HepG2 (cell line): ENCODE results near the gene TBC1D14. TPM values are rescaled to one million over a fixed set of nuclear protein-coding genes. Genes with fewer than 3 reads are reported as not detected.

Source experiments
- BHLHE40 ChIP-seq: IDR thresholded peaks from 2 replicates; pipeline ENCODE4 v1.6.1; 2011; ENCODE audit warnings: low read length, improper control_type of control experiment
- FOXO1 ChIP-seq: sonication (generic); formaldehyde crosslinking; IDR thresholded peaks from 2 replicates; pipeline ENCODE4 v1.4.0; 2020; ENCODE audit warnings: missing genetic modification reagents
- MIER2 ChIP-seq: IDR thresholded peaks from 2 replicates; pipeline ENCODE4 v1.6.1; 2016; ENCODE audit warnings: missing biosample characterization, missing genetic modification reagents
- MTA1 ChIP-seq: sonication (generic); formaldehyde crosslinking; IDR thresholded peaks from 2 replicates; pipeline ENCODE4 v1.4.0; 2020; ENCODE audit warnings: missing genetic modification reagents, mild to moderate bottlenecking, borderline replicate concordance
- NCOA1 ChIP-seq: sonication (generic); formaldehyde crosslinking; IDR thresholded peaks from 2 replicates; pipeline ENCODE4 v1.9.0; 2021; ENCODE audit warnings: missing genetic modification reagents
- NFE2L1 ChIP-seq: sonication (generic); formaldehyde crosslinking; IDR thresholded peaks from 2 replicates; pipeline ENCODE4 v1.4.0; 2020; ENCODE audit warnings: missing genetic modification reagents, mild to moderate bottlenecking, borderline replicate concordance
- SMYD3 ChIP-seq: sonication (generic); formaldehyde crosslinking; IDR thresholded peaks from 2 replicates; pipeline ENCODE4 v1.8.1; 2023; ENCODE audit warnings: mild to moderate bottlenecking, missing genetic modification reagents
- XRCC5 ChIP-seq: fragments of 200-400 bp; formaldehyde crosslinking; optimal IDR thresholded peaks from 2 replicates; pipeline ENCODE3; 2017; ENCODE audit warnings: mild to moderate bottlenecking, low read length
- ZFP36 ChIP-seq: fragments of 150-350 bp; IDR thresholded peaks from 2 replicates; pipeline ENCODE4 v1.6.1; 2018; ENCODE audit warnings: borderline replicate concordance, low read length, low read depth; ENCODE audit not compliant: partially characterized antibody
- ZNF24 ChIP-seq: fragments of 450-650 bp; IDR thresholded peaks from 2 replicates; pipeline ENCODE4 v1.6.1; 2017; ENCODE audit warnings: antibody characterized with exemption, mild to moderate bottlenecking
- ZNF431 ChIP-seq: sonication (generic); formaldehyde crosslinking; IDR thresholded peaks from 2 replicates; pipeline ENCODE4 v1.9.0; 2022; ENCODE audit warnings: missing genetic modification reagents, low read depth, mild to moderate bottlenecking, borderline replicate concordance
- ZNF446 ChIP-seq: sonication (generic); formaldehyde crosslinking; IDR thresholded peaks from 2 replicates; pipeline ENCODE4 v1.5.0; 2020; ENCODE audit warnings: mild to moderate bottlenecking, missing genetic modification reagents
- ZNF629 ChIP-seq: sonication (generic); formaldehyde crosslinking; conservative IDR thresholded peaks from 2 replicates; pipeline ENCODE4 v1.5.0; 2020; ENCODE audit warnings: missing genetic modification reagents
- polyA plus RNA-seq, 8 experiments: library from polyadenylated mRNA; depleted of rRNA in 3 of 8; stranded (reverse) in 7 of 8; unstranded in 1 of 8; fragments of >200 nt; fragmentation: Illumina TruSeq in 4 of 8; extraction: Trizol in 4 of 8; gene quantifications; 2 replicates each; pipeline versions ENCODE4 v1.2.1 to v1.2.3, GENCODE V29; 2011 to 2016; ENCODE audit warnings: low read depth in 4 of 8, missing spikeins in 1 of 8, mixed read lengths in 1 of 8; ENCODE audit not compliant: insufficient read depth in 1 of 8
- total RNA-seq, 5 experiments: library from RNA; depleted of rRNA; stranded (reverse); fragments of >200 nt; fragmentation: Illumina TruSeq; extraction: Trizol; gene quantifications; 2 replicates each; pipeline ENCODE4 v1.2.3, GENCODE V29; 2016; ENCODE audit warnings: low read depth in 1 of 5
- TF ChIP-seq, protein P1 (sequence below): sonication (generic); formaldehyde crosslinking; IDR thresholded peaks from 2 replicates; pipeline ENCODE4 v1.8.1; 2023; ENCODE audit warnings: mild to moderate bottlenecking, moderate library complexity, missing genetic modification reagents
- TF ChIP-seq, protein P2 (sequence below): sonication (generic); formaldehyde crosslinking; IDR thresholded peaks from 2 replicates; pipeline ENCODE4 v1.8.1; 2023; ENCODE audit warnings: mild to moderate bottlenecking, missing genetic modification reagents
- TF ChIP-seq, protein P3 (sequence below): sonication (generic); formaldehyde crosslinking; IDR thresholded peaks from 2 replicates; pipeline ENCODE4 v1.4.0; 2020; ENCODE audit warnings: mild to moderate bottlenecking, missing genetic modification reagents
- TF ChIP-seq, protein P4 (sequence below): sonication (generic); formaldehyde crosslinking; IDR thresholded peaks from 2 replicates; pipeline ENCODE4 v1.4.0; 2020; ENCODE audit warnings: missing genetic modification reagents
- TF ChIP-seq, protein P5 (sequence below): fragments of 450-650 bp; IDR thresholded peaks from 2 replicates; pipeline ENCODE4 v1.6.1; 2016
- TF ChIP-seq, protein P6 (sequence below): sonication (generic); formaldehyde crosslinking; IDR thresholded peaks from 2 replicates; pipeline ENCODE4 v1.5.1; 2020; ENCODE audit warnings: missing genetic modification reagents, mild to moderate bottlenecking, borderline replicate concordance

The TBC1D14 gene
- total and polyA plus RNA-seq, 2 of the 13 experiments (the other 11 are each of a cell fraction or from before 2014, with no cell fraction given): 29.5 to 46.5 TPM

DNA sequence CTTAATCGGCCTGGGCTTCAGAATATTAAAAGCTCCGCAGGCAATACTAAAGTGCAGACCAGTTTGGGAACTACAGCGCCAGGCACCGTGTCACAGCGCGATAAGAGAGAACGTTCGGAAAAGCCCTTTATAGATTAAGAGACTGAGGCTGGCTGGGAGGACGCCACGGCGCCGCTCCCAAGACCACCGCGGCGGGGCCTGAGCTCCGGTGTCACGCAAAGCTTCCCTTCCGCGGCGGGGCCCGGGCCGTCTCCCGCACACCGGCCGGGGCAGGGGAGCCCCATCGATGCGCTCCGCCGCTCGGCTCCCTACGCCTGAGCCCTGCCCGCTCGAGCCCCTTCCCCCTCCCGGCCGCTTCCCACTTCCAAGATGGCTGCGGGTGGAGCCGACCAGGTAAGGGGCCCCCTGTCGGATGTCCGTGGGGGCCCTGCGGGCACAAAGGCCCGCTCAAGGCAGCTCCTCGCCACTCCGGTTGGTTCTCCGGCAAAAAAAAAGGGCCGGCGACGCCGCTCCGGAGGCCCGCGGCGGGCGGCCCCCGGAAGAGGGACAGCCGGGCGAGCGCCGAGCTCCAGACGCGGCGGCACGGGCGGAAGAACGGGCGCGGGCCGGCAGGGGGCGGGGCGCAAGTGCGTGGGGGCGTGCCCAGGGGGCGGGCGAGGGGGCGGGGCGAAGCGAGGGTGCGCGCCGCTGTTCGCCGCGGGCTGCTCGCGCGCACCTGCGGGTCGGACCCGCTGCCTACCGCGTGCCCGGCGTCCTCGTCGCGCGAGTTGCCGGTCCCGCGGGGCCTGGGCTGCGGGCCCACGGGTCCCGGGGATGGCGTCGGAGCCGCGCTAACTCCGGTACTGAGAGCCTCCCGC lies at the start of gene TBC1D14 (continued):
- TF ChIP-seq, protein P1, sequence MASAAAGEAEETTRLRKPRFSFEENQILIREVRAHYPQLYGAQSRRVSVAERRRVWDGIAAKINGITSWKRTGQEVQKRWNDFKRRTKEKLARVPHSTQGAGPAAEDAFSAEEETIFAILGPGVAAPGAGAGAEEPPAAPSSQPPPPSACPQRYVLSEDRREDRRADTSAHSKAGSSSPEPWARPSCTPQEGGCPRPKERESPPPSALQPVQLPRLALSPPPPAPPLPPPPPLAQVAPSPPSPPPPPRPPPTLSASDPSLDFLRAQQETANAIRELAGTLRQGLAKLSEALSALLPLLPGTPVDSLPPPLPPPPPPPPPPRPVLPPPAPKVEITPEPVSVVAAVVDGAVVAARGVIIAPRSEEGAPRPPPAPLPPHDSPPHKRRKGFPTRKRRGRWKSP (CRISPR knock-in tag): peak; percentile 46; the same call in 1 of the 2 replicates
- TF ChIP-seq ZFP36 (no peak), BHLHE40 (peak; percentile 56; the same call in 1 of the 2 replicates), ZNF629 (CRISPR knock-in tag) (peak; percentile 7; the same call in 1 of the 2 replicates), FOXO1 (CRISPR knock-in tag) (no peak), SMYD3 (CRISPR knock-in tag) (0 out of 2 replicates have a peak, but pooled peaks have one; percentile 61), NFE2L1 (no peak), MTA1 (CRISPR knock-in tag) (peak; percentile 72; the same call in 1 of the 2 replicates), ZNF431 (peak; percentile 11; the same call in 1 of the 2 replicates), MIER2 (CRISPR knock-in tag) (no peak), XRCC5 (peak; percentile 55), ZNF24 (no peak), ZNF446 (CRISPR knock-in tag) (0 out of 2 replicates have a peak, but pooled peaks have one; percentile 62), NCOA1 (CRISPR knock-in tag) (peak; percentile 57; the same call in 1 of the 2 replicates)
- TF ChIP-seq, protein P2, sequence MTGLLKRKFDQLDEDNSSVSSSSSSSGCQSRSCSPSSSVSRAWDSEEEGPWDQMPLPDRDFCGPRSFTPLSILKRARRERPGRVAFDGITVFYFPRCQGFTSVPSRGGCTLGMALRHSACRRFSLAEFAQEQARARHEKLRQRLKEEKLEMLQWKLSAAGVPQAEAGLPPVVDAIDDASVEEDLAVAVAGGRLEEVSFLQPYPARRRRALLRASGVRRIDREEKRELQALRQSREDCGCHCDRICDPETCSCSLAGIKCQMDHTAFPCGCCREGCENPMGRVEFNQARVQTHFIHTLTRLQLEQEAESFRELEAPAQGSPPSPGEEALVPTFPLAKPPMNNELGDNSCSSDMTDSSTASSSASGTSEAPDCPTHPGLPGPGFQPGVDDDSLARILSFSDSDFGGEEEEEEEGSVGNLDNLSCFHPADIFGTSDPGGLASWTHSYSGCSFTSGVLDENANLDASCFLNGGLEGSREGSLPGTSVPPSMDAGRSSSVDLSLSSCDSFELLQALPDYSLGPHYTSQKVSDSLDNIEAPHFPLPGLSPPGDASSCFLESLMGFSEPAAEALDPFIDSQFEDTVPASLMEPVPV (CRISPR knock-in tag): peak; percentile 73; the same call in 1 of the 2 replicates
- TF ChIP-seq, protein P3, sequence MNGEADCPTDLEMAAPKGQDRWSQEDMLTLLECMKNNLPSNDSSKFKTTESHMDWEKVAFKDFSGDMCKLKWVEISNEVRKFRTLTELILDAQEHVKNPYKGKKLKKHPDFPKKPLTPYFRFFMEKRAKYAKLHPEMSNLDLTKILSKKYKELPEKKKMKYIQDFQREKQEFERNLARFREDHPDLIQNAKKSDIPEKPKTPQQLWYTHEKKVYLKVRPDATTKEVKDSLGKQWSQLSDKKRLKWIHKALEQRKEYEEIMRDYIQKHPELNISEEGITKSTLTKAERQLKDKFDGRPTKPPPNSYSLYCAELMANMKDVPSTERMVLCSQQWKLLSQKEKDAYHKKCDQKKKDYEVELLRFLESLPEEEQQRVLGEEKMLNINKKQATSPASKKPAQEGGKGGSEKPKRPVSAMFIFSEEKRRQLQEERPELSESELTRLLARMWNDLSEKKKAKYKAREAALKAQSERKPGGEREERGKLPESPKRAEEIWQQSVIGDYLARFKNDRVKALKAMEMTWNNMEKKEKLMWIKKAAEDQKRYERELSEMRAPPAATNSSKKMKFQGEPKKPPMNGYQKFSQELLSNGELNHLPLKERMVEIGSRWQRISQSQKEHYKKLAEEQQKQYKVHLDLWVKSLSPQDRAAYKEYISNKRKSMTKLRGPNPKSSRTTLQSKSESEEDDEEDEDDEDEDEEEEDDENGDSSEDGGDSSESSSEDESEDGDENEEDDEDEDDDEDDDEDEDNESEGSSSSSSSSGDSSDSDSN (CRISPR knock-in tag): peak; percentile 79
- TF ChIP-seq, protein P4, sequence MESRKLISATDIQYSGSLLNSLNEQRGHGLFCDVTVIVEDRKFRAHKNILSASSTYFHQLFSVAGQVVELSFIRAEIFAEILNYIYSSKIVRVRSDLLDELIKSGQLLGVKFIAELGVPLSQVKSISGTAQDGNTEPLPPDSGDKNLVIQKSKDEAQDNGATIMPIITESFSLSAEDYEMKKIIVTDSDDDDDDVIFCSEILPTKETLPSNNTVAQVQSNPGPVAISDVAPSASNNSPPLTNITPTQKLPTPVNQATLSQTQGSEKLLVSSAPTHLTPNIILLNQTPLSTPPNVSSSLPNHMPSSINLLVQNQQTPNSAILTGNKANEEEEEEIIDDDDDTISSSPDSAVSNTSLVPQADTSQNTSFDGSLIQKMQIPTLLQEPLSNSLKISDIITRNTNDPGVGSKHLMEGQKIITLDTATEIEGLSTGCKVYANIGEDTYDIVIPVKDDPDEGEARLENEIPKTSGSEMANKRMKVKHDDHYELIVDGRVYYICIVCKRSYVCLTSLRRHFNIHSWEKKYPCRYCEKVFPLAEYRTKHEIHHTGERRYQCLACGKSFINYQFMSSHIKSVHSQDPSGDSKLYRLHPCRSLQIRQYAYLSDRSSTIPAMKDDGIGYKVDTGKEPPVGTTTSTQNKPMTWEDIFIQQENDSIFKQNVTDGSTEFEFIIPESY (CRISPR knock-in tag): peak; percentile 49
- TF ChIP-seq, protein P5, sequence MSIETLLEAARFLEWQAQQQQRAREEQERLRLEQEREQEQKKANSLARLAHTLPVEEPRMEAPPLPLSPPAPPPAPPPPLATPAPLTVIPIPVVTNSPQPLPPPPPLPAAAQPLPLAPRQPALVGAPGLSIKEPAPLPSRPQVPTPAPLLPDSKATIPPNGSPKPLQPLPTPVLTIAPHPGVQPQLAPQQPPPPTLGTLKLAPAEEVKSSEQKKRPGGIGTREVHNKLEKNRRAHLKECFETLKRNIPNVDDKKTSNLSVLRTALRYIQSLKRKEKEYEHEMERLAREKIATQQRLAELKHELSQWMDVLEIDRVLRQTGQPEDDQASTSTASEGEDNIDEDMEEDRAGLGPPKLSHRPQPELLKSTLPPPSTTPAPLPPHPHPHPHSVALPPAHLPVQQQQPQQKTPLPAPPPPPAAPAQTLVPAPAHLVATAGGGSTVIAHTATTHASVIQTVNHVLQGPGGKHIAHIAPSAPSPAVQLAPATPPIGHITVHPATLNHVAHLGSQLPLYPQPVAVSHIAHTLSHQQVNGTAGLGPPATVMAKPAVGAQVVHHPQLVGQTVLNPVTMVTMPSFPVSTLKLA: no peak
- TF ChIP-seq, protein P6, sequence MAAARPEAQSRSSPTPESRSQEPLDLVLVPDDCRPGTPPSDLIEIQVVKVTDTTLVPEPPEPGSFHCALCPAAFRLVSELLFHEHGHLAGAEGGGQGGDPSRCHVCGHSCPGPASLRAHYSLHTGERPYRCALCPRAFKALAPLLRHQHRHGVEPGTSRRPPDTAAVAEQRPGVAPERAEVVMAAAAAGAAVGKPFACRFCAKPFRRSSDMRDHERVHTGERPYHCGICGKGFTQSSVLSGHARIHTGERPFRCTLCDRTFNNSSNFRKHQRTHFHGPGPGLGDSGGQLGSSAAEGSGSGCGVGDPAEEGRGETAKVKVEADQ: peak; percentile 16
